Activated CD8-positive, alpha-beta memory T cell treated with anti-CD3 and anti-CD28 coated beads for 48 hours (primary cell): ENCODE results near the gene BAIAP2.
A peak's percentile ranks its signal among the peaks of the same experiment; 100 is the strongest.

Source experiments
- DNase-seq, 3 experiments: peaks; one replicate each; pipeline ENCODE4 v3.0.0-alpha.2; 2020; ENCODE audit warnings: low read depth in 2 of 3, low spot score in 2 of 3

The BAIAP2 gene

DNA sequence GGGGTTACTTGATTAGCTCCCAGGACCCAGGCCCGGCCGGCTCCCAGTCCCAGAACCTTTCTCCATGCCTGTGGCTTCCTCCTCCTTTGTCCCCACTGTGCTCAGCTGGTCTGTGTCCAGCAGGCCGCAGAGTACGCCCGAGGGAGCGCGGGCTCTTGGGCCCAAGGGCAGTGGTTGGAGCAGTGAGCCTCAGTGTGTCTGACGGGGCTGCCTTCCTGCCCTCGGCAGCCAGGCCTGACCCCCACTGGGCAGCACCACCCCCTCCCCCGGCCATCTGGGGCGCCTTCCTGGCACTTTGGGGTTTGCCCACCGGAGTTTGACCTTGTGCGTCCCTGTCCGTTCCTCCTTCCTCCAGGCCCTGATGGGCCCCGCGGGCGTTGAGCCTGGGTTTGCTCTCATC is 67.9 kb downstream of the BAIAP2 start:
- DNase-seq: no peak

GRCh38 chr17:81103379-81103778 is 68.4 kb downstream of the BAIAP2 start:
- DNase-seq: no peak

GRCh38 chr17:81106716-81107115 is 71.8 kb downstream of the BAIAP2 start:
- DNase-seq: no peak

- no peak for DNase-seq
Measured at GRCh38 chr17:81108220-81108619, 73.3 kb downstream of the BAIAP2 start.

DNA sequence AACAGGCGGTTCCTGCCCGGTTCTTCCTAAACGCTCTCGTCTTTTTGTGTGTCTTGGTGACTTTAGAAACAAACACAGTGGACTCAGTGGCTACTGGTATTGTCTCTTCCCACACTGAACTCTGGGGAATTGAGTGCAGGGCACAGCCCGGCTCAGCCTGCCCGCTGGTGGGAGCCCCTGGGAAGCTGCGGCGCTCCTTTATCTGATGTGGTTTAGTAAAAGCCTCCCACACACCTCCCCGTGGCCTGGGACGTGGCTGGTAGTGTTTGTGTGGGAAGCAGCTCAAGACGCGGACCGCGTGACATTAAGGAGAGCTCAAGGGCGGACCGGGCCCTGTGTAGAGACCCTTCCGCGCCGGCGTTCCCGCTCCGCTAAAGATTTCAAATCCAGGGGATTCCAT is 75.0 kb downstream of the BAIAP2 start:
- DNase-seq: no peak

DNA sequence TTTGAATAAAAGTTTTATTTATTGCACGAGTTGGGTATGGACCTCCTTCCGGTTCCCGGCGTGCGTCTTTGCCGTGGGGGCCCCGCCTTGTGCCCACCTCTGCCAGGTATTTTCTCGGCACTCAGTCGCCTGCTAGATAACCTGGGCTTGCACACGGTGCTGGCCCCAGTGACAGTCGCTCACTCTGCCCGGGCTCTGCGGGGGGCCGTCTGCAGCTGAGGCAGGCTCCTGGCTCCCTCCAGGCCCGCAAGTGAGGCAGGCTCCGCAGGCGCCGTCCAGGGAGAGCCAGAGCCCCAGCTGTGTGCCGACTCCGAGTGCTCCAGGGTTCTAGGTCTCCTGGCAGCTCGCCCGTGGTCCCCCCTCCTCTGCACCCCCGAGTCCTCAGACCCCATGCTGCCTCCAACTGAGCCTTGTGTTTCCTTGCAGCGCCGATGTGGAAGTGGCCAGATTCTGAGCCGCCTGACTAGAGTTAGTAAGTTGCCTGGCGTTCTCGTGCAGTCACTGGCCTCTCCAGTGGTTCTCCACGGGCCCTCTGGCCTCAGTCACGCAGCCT is 75.6 kb downstream of the BAIAP2 start:
- DNase-seq: no peak

- DNase-seq: no peak
Measured at GRCh38 chr17:81111066-81111465, 76.1 kb downstream of the BAIAP2 start.

DNA sequence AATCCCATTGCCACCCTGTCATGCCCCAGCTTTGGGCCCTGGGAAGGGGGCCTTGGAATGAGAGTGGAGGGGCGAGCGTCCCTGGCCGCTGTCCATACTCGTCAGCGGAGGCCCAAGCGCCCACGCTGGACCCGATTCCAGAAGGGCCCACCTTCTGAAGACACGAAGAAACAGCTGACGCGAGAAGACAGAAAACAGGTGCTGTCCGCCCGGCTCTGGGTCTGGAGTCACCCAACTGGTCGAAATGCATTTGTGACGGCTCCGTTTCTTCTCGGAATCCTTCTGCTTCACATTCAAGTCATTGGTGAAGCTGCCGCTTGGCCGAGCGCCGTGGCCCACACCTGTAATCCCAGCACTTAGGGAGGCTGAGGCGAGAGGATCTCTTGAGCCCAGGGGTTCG is 77.5 kb downstream of the BAIAP2 start:
- DNase-seq: no peak

- DNase-seq: no peak
Measured at GRCh38 chr17:81113158-81113724, 78.3 kb downstream of the BAIAP2 start.

GRCh38 chr17:81114351-81115093 is 79.6 kb downstream of the BAIAP2 start:
- DNase-seq: no peak

DNA sequence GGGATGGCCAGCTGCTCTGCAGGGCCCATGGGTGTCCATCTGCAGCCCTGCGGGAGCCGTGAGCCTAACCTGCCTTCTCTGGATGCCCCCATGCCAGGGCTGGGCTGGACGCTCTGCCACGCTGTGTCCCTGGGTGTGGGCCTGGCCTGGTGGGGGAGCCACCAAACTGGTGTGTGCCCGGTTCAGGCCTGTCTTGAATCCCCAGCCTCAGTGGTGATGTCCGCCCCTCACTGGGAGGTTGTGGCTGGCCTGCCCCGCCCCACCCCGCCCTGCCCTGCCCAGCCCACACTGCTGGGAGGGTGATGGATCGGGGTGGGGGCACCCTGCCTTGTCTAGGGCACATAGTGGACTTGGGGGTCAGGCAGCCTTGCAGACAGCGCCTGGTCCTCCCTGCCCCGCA is 80.3 kb downstream of the BAIAP2 start:
- DNase-seq: no peak

GRCh38 chr17:81115749-81116464 is 81.0 kb downstream of the BAIAP2 start:
- DNase-seq: no peak

- no peak for DNase-seq
Measured at GRCh38 chr17:81116704-81117103, 81.8 kb downstream of the BAIAP2 start.

- DNase-seq: no peak
Measured at GRCh38 chr17:81117672-81118198, 82.8 kb downstream of the BAIAP2 start.

- DNase-seq: no peak
Measured at GRCh38 chr17:81118308-81119221, 83.6 kb downstream of the BAIAP2 start.

DNA sequence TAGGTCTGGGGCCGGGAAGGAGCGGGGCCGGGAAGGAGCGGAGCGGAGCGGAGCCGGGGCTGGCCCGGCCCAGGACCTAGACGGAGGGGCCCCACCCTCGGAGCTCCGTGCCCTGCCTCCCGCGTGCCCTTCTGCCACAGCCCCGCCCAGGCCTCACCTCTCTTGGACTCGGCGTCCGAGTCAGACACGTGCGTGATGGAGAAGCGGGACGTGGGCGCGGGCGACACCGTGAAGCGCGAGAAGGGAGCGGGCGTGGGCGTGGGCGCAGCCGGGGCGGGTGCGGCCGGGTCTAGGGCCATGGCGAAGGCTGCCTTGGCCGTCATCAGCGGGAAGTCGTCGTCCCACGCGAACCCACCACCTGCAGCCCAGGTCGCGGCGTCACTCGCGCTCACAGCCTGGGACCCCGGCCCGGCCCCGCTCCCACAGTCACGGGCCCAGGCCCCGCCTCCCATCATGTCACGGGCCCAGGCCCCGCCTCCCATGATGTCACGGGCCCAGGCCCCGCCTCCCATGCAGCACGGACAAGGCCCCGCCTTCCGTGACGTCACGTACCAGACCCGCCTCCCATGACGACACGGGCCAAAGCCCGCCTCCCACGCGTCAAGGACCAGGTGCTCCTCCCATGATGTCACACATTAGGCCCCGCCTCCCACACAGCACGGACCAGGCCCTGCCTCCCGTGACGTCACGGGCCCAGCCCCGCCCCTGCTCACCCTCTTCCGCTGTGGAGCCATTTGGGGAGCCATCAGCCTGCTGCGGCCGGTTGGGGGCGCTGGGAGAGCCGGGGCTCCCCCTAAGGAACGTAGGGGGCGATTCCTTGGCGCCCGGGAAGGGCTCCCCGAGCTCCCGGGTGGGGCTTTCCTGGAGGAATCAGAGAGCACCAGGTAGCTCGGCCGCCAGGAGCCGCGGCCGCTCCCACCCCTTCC is 84.5 kb downstream of the BAIAP2 start:
- peak; percentile 65 to 80 (median 79) for DNase-seq

DNA sequence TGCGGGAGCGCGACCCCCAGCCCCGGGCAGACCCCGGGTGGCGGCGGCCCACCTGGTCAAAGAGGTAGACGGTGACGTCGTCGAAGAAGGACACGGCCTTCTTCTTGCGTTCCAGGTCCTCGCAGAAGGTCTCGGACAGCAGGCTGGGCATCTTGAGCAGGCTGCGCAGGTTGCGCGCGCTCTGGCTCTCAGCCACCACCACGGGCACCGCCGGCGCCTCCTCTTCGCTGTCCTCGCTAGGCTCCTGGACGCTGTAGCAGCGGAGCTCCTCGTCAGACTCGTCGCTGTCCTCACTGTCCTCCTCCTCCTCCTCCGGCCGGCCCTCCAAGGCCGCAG is 85.2 kb downstream of the BAIAP2 start:
- DNase-seq: no peak

DNA sequence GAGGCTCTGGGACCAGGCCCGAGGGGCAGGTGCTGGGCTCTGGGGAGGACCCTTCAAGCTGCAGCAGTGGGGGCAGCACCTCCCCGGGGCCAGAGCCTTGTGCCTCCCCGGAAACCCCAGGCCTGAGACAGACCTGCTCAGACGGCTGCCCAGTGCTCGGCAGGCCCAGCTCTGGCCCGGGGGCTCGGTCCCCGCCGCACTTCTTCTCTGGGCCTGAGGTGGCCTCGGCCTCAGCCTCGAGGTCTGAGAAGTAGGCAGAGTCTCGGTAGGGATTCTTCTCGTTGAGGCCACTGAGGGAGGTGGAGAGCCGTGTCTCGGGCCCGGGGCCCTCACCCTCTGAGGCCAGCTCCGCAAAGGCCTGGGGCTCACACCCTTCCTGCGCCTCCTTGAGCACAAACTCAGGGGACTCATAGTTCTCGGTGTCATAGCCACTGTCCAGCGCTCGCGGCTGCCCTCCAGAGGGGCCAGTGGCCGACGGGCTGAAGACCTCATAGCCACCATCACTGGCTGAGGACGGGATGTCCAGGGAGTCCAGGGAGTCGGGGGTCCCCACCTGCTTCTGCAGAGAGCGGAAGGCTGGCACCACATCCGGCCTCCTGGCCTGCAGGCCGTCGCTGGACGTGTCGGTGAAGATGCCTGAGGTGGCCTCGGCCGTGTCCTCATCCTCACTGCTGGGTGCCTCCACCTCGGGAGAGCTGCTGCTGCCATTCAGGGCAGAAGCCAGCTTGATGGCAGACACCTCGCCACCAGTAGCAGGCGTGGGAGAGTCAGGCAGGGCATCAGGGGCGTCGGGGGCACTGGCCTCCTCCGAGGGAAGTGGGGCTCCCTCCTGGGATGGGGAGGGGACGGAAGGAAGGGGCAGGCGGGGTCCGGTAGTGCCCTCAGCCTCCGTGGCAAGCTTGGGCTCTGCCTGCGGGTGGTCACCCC is 86.0 kb downstream of the BAIAP2 start:
- no peak for DNase-seq
